Kidney (tissue), 14 donors: ENCODE measurements around the gene MINDY4. TPM values are rescaled to one million over a fixed set of nuclear protein-coding genes. Genes with fewer than 3 reads are reported as not detected.

ENCODE experiments used
- DNase-seq, 5 donors: peaks; one replicate each; pipeline ENCODE4 v3.0.0-alpha.2; 2013 to 2020
- FAIRE-seq: peaks from 2 replicates; lab custom pipeline; 2012; peaks lifted over from hg19 to GRCh38; lab: Jason Lieb, UNC
- H3K27ac ChIP-seq, 2 donors: one replicate each; pipeline ENCODE4 v1.7.0; 2013; ENCODE audit warnings: low read depth in 2 of 2, low read length in 2 of 2, inconsistent platforms in 1 of 2
- H3K27me3 ChIP-seq: one replicate; pipeline ENCODE4 v1.7.1; 2013; ENCODE audit warnings: low read length, inconsistent platforms; ENCODE audit not compliant: control insufficient read depth, insufficient read depth
- H3K36me3 ChIP-seq, 3 donors: one replicate each; pipeline versions ENCODE4 v1.7.0 to v1.7.1; 2013; ENCODE audit warnings: low read length in 3 of 3, control low read depth in 1 of 3, inconsistent platforms in 1 of 3; ENCODE audit not compliant: insufficient read depth in 3 of 3, control insufficient read depth in 2 of 3
- H3K4me1 ChIP-seq, 3 donors: one replicate each; pipeline versions ENCODE4 v1.7.0 to v1.7.1; 2013; ENCODE audit warnings: low read length in 3 of 3, inconsistent platforms in 1 of 3, low read depth in 1 of 3; ENCODE audit not compliant: control insufficient read depth in 2 of 3, insufficient read depth in 2 of 3
- H3K4me3 ChIP-seq, 3 donors: one replicate each; pipeline versions ENCODE4 v1.7.0 to v1.8.1; 2013; ENCODE audit warnings: low read length in 3 of 3, control low read depth in 1 of 3, inconsistent platforms in 1 of 3
- H3K9ac ChIP-seq, 3 donors: one replicate each; pipeline versions ENCODE4 v1.7.0 to v1.7.1; 2013; ENCODE audit warnings: low read length in 3 of 3, control low read depth in 1 of 3, inconsistent platforms in 1 of 3
- H3K9me3 ChIP-seq, 3 donors: one replicate each; pipeline versions ENCODE4 v1.7.0 to v1.7.1; 2013; ENCODE audit warnings: low read length in 3 of 3, control low read depth in 1 of 3, inconsistent platforms in 1 of 3; ENCODE audit not compliant: control insufficient read depth in 2 of 3, insufficient read depth in 1 of 3
- intact Hi-C: fragments of 100-400 bp; cut with DNase I; formaldehyde crosslinking; loops from one replicate; pipeline ENCODE4 v1.11.1; 2022
- polyA plus RNA-seq: library from polyadenylated mRNA; stranded (reverse); fragments of 350-450 nt; fragmentation: Illumina TruSeq; extraction: RNeasy Lipid Tissue Mini Kit (QIAGEN cat#74804); gene quantifications from one replicate; pipeline ENCODE4 v1.2.3, GENCODE V29; 2014; ENCODE audit warnings: low read depth, low replicate concordance; ENCODE audit not compliant: insufficient read depth
- total RNA-seq: library from RNA; stranded (reverse); fragmentation: NEBNext Ultra II Directional; extraction: Animal tissue kit (Norgen Biotek cat#: 25700); gene quantifications from one replicate; pipeline ENCODE4 v1.2.1, GENCODE V29; 2021
- TF ChIP-seq, protein P1 (sequence below): IDR thresholded peaks from 3 replicates; pipeline ENCODE4 v1.5.1; 2012; ENCODE audit warnings: mild to moderate bottlenecking, moderate library complexity, borderline replicate concordance; ENCODE audit not compliant: insufficient read depth; ENCODE audit errors: extremely low read depth
- donor health status: control.
- donor health status: control.
- donor health status: control.
- donor health status: control.
- donor health status: control.
- donor health status: DM: yes; HTN: yes; CAD: no.
- donor health status: Normal renal cell carcinoma (clear cell type).

MINDY4 gene
- total and polyA plus RNA-seq, 2 donors from 2014 or later = 5.3 to 15.3 TPM

GRCh38 chr7:30887464-30887872 lies 116.3 kb downstream of the MINDY4 start:
- FAIRE-seq (no peak), DNase-seq (peak in 1 of 5 donors; percentile 48)
- Histone ChIP-seq H3K4me1 (peaks cover 0 to 6% (median 2%) of the 10 kb centered on the region in 3 donors), H3K27me3 (no peaks in the 10 kb centered on the region), H3K9ac (no peak overlapping the region), H3K9me3 (no peaks in the 10 kb centered on the region), H3K4me3 (no peak overlapping the region), H3K36me3 (peaks cover 0 to 3% (median 3%) of the 10 kb centered on the region in 3 donors), H3K27ac (no peak overlapping the region)
- TF ChIP-seq, protein P1, sequence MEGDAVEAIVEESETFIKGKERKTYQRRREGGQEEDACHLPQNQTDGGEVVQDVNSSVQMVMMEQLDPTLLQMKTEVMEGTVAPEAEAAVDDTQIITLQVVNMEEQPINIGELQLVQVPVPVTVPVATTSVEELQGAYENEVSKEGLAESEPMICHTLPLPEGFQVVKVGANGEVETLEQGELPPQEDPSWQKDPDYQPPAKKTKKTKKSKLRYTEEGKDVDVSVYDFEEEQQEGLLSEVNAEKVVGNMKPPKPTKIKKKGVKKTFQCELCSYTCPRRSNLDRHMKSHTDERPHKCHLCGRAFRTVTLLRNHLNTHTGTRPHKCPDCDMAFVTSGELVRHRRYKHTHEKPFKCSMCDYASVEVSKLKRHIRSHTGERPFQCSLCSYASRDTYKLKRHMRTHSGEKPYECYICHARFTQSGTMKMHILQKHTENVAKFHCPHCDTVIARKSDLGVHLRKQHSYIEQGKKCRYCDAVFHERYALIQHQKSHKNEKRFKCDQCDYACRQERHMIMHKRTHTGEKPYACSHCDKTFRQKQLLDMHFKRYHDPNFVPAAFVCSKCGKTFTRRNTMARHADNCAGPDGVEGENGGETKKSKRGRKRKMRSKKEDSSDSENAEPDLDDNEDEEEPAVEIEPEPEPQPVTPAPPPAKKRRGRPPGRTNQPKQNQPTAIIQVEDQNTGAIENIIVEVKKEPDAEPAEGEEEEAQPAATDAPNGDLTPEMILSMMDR = no peak
- intact Hi-C loops = no loop called here

DNA sequence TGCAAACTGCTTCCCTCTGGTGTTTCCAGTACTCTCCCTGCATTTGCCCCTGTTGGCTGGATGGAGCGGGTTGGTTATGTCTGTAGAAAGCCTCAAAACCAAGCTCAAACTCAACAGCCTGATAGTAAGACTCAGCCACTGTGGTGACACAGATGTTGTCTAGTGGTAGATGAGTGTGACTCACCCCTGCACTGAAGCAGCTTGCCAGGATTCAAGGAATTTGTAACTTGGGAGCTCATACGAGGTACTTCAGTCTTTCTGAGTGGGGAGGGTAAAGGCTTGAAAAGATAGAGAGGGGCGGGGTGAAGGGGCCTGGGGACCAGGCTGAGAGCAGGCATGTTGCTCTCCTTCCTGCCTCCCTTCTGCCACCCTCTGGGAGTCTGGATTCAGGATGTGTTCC lies 117.5 kb downstream of the MINDY4 start:
- peaks cover 5 to 12% (median 12%) of the 10 kb centered on the region in 3 donors for H3K4me1 ChIP-seq
- no peak for FAIRE-seq
- no peak for DNase-seq
- H3K9me3 ChIP-seq = no peaks in the 10 kb centered on the region
- no peaks in the 10 kb centered on the region for H3K27me3 ChIP-seq
- H3K27ac ChIP-seq = no peak overlapping the region
- TF ChIP-seq, protein P1 = no peak
- peaks cover 0 to 3% (median 3%) of the 10 kb centered on the region in 3 donors for H3K36me3 ChIP-seq
- no peak overlapping the region for H3K4me3 ChIP-seq
- no peak overlapping the region for H3K9ac ChIP-seq
- intact Hi-C loops = no loop called here

DNA sequence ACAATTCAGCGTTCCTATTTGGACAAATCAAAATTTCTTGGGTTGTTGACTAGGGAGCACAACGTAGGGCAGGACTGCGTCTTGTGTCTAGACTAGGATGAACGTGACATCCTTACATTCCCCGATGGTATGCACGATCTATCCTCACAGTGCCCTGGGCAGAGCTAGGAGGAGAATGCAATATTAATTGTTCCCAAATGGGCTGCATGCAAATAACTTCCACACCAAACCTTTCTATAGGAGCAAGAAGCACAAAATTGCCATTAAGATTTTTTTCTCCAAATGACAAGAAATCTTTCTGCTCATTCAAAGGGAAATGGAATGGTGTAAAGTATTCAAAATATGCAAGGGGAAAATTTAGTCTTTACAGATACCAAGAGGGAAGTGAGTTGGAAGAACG lies 119.0 kb downstream of the MINDY4 start:
- DNase-seq = no peak
- H3K4me1 ChIP-seq = peaks cover 8 to 27% (median 26%) of the 10 kb centered on the region in 3 donors
- H3K27ac ChIP-seq = no peak overlapping the region
- no peak overlapping the region for H3K9ac ChIP-seq
- no peak for FAIRE-seq
- no peak overlapping the region for H3K4me3 ChIP-seq
- intact Hi-C loops = no loop called here
- peaks cover 0 to 3% (median 3%) of the 10 kb centered on the region in 3 donors for H3K36me3 ChIP-seq
- TF ChIP-seq, protein P1 = no peak
- H3K9me3 ChIP-seq = no peaks in the 10 kb centered on the region
- H3K27me3 ChIP-seq = no peaks in the 10 kb centered on the region

GRCh38 chr7:30893357-30893756 lies 122.1 kb downstream of the MINDY4 start:
- Histone ChIP-seq H3K27me3 (no peaks in the 10 kb centered on the region), H3K36me3 (peaks cover 0 to 3% (median 3%) of the 10 kb centered on the region in 3 donors), H3K9me3 (no peaks in the 10 kb centered on the region), H3K4me3 (no peak overlapping the region), H3K4me1 (peaks cover 6 to 52% (median 44%) of the 10 kb centered on the region in 3 donors), H3K9ac (no peak overlapping the region), H3K27ac (peak overlapping the region; percentile 49 to 69)
- FAIRE-seq = no peak
- intact Hi-C loops = no loop called here
- peak in 3 of 5 donors; percentile 76 to 96 (median 84) for DNase-seq
- TF ChIP-seq, protein P1 = no peak
